OCI-LY1 (cell line): Measurements from ENCODE around the gene GLB1L3.

Experiments used
- H2AFZ ChIP-seq: fragments of 200-600 bp; sonication (generic), shearing (Covaris generic); 2 replicates; pipeline ENCODE4 v1.6.0; 2014; ENCODE audit warnings: antibody characterized with exemption, mild to moderate bottlenecking, low read length
- H3F3A ChIP-seq: fragments of 200-600 bp; sonication (generic), shearing (Covaris generic); 2 replicates; pipeline ENCODE4 v1.6.0; 2014; ENCODE audit warnings: mild to moderate bottlenecking, antibody characterized with exemption, low read length, moderate library complexity; ENCODE audit not compliant: insufficient read depth
- H3K27ac ChIP-seq: fragments of 200-600 bp; sonication (generic); 2 replicates; pipeline ENCODE4 v1.5.1; 2014; ENCODE audit warnings: low read length, mixed run types, mild to moderate bottlenecking, low read depth; ENCODE audit not compliant: poor library complexity, severe bottlenecking
- H3K27me3 ChIP-seq: fragments of 200-600 bp; sonication (generic); 2 replicates; pipeline ENCODE4 v1.6.0; 2014; ENCODE audit warnings: antibody characterized with exemption, mild to moderate bottlenecking, low read length, moderate library complexity; ENCODE audit not compliant: insufficient read depth
- H3K36me3 ChIP-seq: fragments of 200-600 bp; sonication (generic); 2 replicates; pipeline ENCODE4 v1.6.1; 2014; ENCODE audit warnings: mild to moderate bottlenecking, antibody characterized with exemption, low read length, moderate library complexity, mixed read lengths; ENCODE audit not compliant: insufficient read depth
- H3K4me1 ChIP-seq: fragments of 200-600 bp; sonication (generic); 2 replicates; pipeline ENCODE4 v1.5.1; 2014; ENCODE audit warnings: mild to moderate bottlenecking, low read length, moderate library complexity; ENCODE audit not compliant: insufficient read depth, severe bottlenecking
- H3K4me2 ChIP-seq: fragments of 200-600 bp; sonication (generic), shearing (Covaris generic); 2 replicates; pipeline ENCODE4 v1.6.1; 2014; ENCODE audit warnings: low read length
- H3K4me3 ChIP-seq: fragments of 200-600 bp; sonication (generic); 2 replicates; pipeline ENCODE4 v1.5.1; 2014; ENCODE audit warnings: low read length, low read depth, mild to moderate bottlenecking, mixed read lengths; ENCODE audit not compliant: poor library complexity, severe bottlenecking
- H3K79me2 ChIP-seq: fragments of 200-600 bp; shearing (Covaris generic); 2 replicates; pipeline ENCODE4 v1.6.1; 2016; ENCODE audit warnings: mixed run types, low read length, mixed read lengths; ENCODE audit not compliant: insufficient read depth
- H3K9ac ChIP-seq: fragments of 200-600 bp; sonication (generic), shearing (Covaris generic); 2 replicates; pipeline ENCODE4 v1.6.1; 2014; ENCODE audit warnings: mild to moderate bottlenecking, low read length, mixed read lengths
- H3K9me2 ChIP-seq: fragments of 200-600 bp; sonication (generic), shearing (Covaris generic); 2 replicates; pipeline ENCODE4 v1.6.1; 2014; ENCODE audit warnings: low read depth, mild to moderate bottlenecking, low read length, mixed read lengths
- H3K9me3 ChIP-seq: fragments of 200-600 bp; shearing (Covaris generic); 2 replicates; pipeline ENCODE4 v1.6.1; 2014; ENCODE audit warnings: low read length, mixed read lengths
- H4K20me1 ChIP-seq: fragments of 200-600 bp; sonication (generic), shearing (Covaris generic); 2 replicates; pipeline ENCODE4 v1.6.0; 2016; ENCODE audit warnings: mild to moderate bottlenecking, low read length; ENCODE audit not compliant: insufficient read depth
- CTCF ChIP-seq: fragments of 200-600 bp; sonication (generic), shearing (Covaris generic); IDR thresholded peaks from 2 replicates; pipeline ENCODE4 v1.5.1; 2017; ENCODE audit warnings: mild to moderate bottlenecking, antibody characterized with exemption, low read length, moderate library complexity, mixed read lengths
- EZH2 ChIP-seq: fragments of 200-600 bp; sonication (generic), shearing (Covaris generic); IDR thresholded peaks from 2 replicates; pipeline ENCODE4 v1.8.0; 2017; ENCODE audit warnings: borderline replicate concordance, mixed run types, mild to moderate bottlenecking, antibody characterized with exemption, low read length, moderate library complexity, mixed read lengths

GLB1L3 gene

GRCh38 chr11:134292661-134293060, 16.5 kb downstream of the GLB1L3 start:
- Histone ChIP-seq H3K9ac (no peak overlapping the region), H4K20me1 (no peaks in the 10 kb centered on the region), H3K27me3 (no peaks in the 10 kb centered on the region), H2AFZ (no peak overlapping the region), H3K9me3 (no peaks in the 10 kb centered on the region), H3K4me2 (no peak overlapping the region), H3K27ac (no peak overlapping the region), H3K9me2 (no peaks in the 10 kb centered on the region), H3F3A (no peaks in the 10 kb centered on the region), H3K79me2 (no peaks in the 10 kb centered on the region), H3K4me1 (no peaks in the 10 kb centered on the region), H3K36me3 (no peaks in the 10 kb centered on the region), H3K4me3 (no peak overlapping the region)
- no peak for TF ChIP-seq CTCF
- TF ChIP-seq EZH2: no peak

- Histone ChIP-seq H3K4me2 (no peak overlapping the region), H3K9me3 (no peaks in the 10 kb centered on the region), H3K4me3 (no peak overlapping the region), H3K36me3 (no peaks in the 10 kb centered on the region), H3K9ac (no peak overlapping the region), H3K27me3 (no peaks in the 10 kb centered on the region), H3K9me2 (no peaks in the 10 kb centered on the region), H3K4me1 (no peaks in the 10 kb centered on the region), H3F3A (no peaks in the 10 kb centered on the region), H3K27ac (no peak overlapping the region), H3K79me2 (no peaks in the 10 kb centered on the region), H2AFZ (no peak overlapping the region), H4K20me1 (no peaks in the 10 kb centered on the region)
- no peak for TF ChIP-seq CTCF
- no peak for TF ChIP-seq EZH2
These were observed 17.2 kb downstream of the GLB1L3 start for GRCh38 chr11:134293119-134294113.

- Histone ChIP-seq H3K79me2 (no peaks in the 10 kb centered on the region), H3K36me3 (no peaks in the 10 kb centered on the region), H3K4me3 (no peak overlapping the region), H3K4me2 (no peak overlapping the region), H3K27ac (no peak overlapping the region), H3K27me3 (no peaks in the 10 kb centered on the region), H3K4me1 (no peaks in the 10 kb centered on the region), H3F3A (no peaks in the 10 kb centered on the region), H2AFZ (no peak overlapping the region), H3K9me2 (no peaks in the 10 kb centered on the region), H3K9me3 (no peaks in the 10 kb centered on the region), H4K20me1 (no peaks in the 10 kb centered on the region), H3K9ac (no peak overlapping the region)
- TF ChIP-seq CTCF (no peak), EZH2 (no peak)
These were observed 18.5 kb downstream of the GLB1L3 start for GRCh38 chr11:134294664-134295063.
